HEK293 (cell line): Measurements from ENCODE around the gene SRSF12.

Source experiments
- CTCF ChIA-PET: fragments of 350-600 bp; formaldehyde crosslinking; extraction: SDS; loops from one replicate; lab custom pipeline; 2021; ENCODE audit warnings: antibody characterized with exemption; lab: Yijun Ruan, JAX
- POLR2A ChIA-PET: fragments of 300-600 bp; formaldehyde crosslinking; extraction: SDS; loops from one replicate; lab custom pipeline; 2020; ENCODE audit warnings: antibody characterized with exemption, inconsistent platforms; lab: Yijun Ruan, JAX
- H3K27ac ChIP-seq: fragments of 200-500 bp; sonication (Bioruptor generic); 2 replicates; pipeline ENCODE4 v1.5.1; 2014; ENCODE audit warnings: low read depth, low read length, control low read depth, inconsistent platforms; ENCODE audit errors: extremely low read depth
- H3K36me3 ChIP-seq, 2 experiments: fragments of 200-500 bp in 1 of 2; sonication (Bioruptor generic) in 1 of 2; 1 replicate in 1 of 2; 2 replicates in 1 of 2; pipeline ENCODE4 v1.5.1; 2014 to 2017; ENCODE audit warnings: inconsistent platforms in 2 of 2, low read length in 2 of 2; ENCODE audit not compliant: control insufficient read depth in 2 of 2, insufficient read depth in 1 of 2
- H3K4me1 ChIP-seq: fragments of 200-500 bp; sonication (Bioruptor generic); 2 replicates; pipeline ENCODE4 v1.5.1; 2014; ENCODE audit warnings: mild to moderate bottlenecking, low read length, inconsistent platforms; ENCODE audit not compliant: control insufficient read depth, insufficient read depth
- H3K4me3 ChIP-seq: 2 replicates; pipeline ENCODE4 v1.5.1; 2011; ENCODE audit warnings: low read depth, mild to moderate bottlenecking, control low read depth, low read length, moderate library complexity
- H3K9me3 ChIP-seq: fragments of 200-500 bp; sonication (Bioruptor generic); 2 replicates; pipeline ENCODE4 v1.5.1; 2014; ENCODE audit warnings: low read depth, low read length, inconsistent platforms; ENCODE audit not compliant: control insufficient read depth, insufficient read depth
- FEZF1 ChIP-seq: fragments of 450-650 bp; formaldehyde crosslinking; IDR thresholded peaks from 2 replicates; pipeline ENCODE4 v1.5.1; 2016; ENCODE audit warnings: missing biosample characterization, missing genetic modification characterization
- PRDM1 ChIP-seq: fragments of 450-650 bp; formaldehyde crosslinking; IDR thresholded peaks from 2 replicates; pipeline ENCODE4; 2016; ENCODE audit warnings: missing biosample characterization, missing genetic modification characterization
- SALL2 ChIP-seq: fragments of 450-650 bp; formaldehyde crosslinking; IDR thresholded peaks from 2 replicates; pipeline ENCODE4 v1.5.0; 2017; ENCODE audit warnings: missing biosample characterization, mild to moderate bottlenecking, missing genetic modification characterization, borderline replicate concordance
- SP7 ChIP-seq: fragments of 450-650 bp; formaldehyde crosslinking; IDR thresholded peaks from 2 replicates; pipeline ENCODE4 v1.5.1; 2016; ENCODE audit warnings: missing biosample characterization, missing genetic modification characterization
- WT1 ChIP-seq: fragments of 450-650 bp; formaldehyde crosslinking; IDR thresholded peaks from 2 replicates; pipeline ENCODE4 v1.5.1; 2016; ENCODE audit warnings: missing biosample characterization, missing genetic modification characterization
- ZBTB1 ChIP-seq: fragments of 450-650 bp; formaldehyde crosslinking; IDR thresholded peaks from 2 replicates; pipeline ENCODE4 v1.5.1; 2016; ENCODE audit warnings: missing biosample characterization, missing genetic modification characterization
- ZBTB17 ChIP-seq: fragments of 450-650 bp; formaldehyde crosslinking; IDR thresholded peaks from 2 replicates; pipeline ENCODE4 v1.5.1; 2016; ENCODE audit warnings: missing biosample characterization, missing genetic modification characterization
- ZEB2 ChIP-seq: fragments of 450-650 bp; formaldehyde crosslinking; IDR thresholded peaks from 2 replicates; pipeline ENCODE4 v1.5.1; 2016; ENCODE audit warnings: missing biosample characterization, missing genetic modification characterization
- ZNF10 ChIP-seq: fragments of 450-650 bp; formaldehyde crosslinking; IDR thresholded peaks from 2 replicates; pipeline ENCODE4 v1.5.1; 2017; ENCODE audit warnings: missing biosample characterization, missing genetic modification characterization
- ZNF112 ChIP-seq: fragments of 450-650 bp; formaldehyde crosslinking; IDR thresholded peaks from 2 replicates; pipeline ENCODE4 v1.5.0; 2017; ENCODE audit warnings: missing biosample characterization, missing genetic modification characterization
- ZNF138 ChIP-seq: fragments of 450-650 bp; formaldehyde crosslinking; IDR thresholded peaks from 2 replicates; pipeline ENCODE4 v1.5.1; 2016; ENCODE audit warnings: missing biosample characterization, missing genetic modification characterization, borderline replicate concordance
- ZNF169 ChIP-seq: fragments of 450-650 bp; formaldehyde crosslinking; IDR thresholded peaks from 2 replicates; pipeline ENCODE4 v1.5.1; 2016; ENCODE audit warnings: missing biosample characterization, missing genetic modification characterization
- ZNF214 ChIP-seq: fragments of 450-650 bp; formaldehyde crosslinking; IDR thresholded peaks from 2 replicates; pipeline ENCODE4 v1.5.1; 2017; ENCODE audit warnings: missing biosample characterization, mild to moderate bottlenecking, missing genetic modification characterization, borderline replicate concordance
- ZNF23 ChIP-seq: fragments of 450-650 bp; formaldehyde crosslinking; IDR thresholded peaks from 2 replicates; pipeline ENCODE4 v1.5.1; 2016; ENCODE audit warnings: missing biosample characterization, missing genetic modification characterization, borderline replicate concordance
- ZNF341 ChIP-seq: fragments of 450-650 bp; formaldehyde crosslinking; IDR thresholded peaks from 2 replicates; pipeline ENCODE4; 2016; ENCODE audit warnings: low read depth, missing biosample characterization, missing genetic modification characterization
- ZNF394 ChIP-seq: fragments of 450-650 bp; formaldehyde crosslinking; IDR thresholded peaks from 2 replicates; pipeline ENCODE4 v1.5.1; 2016; ENCODE audit warnings: missing biosample characterization, missing genetic modification characterization, mild to moderate bottlenecking, moderate library complexity, borderline replicate concordance
- ZNF398 ChIP-seq: fragments of 450-650 bp; formaldehyde crosslinking; IDR thresholded peaks from 2 replicates; pipeline ENCODE4 v1.5.1; 2017; ENCODE audit warnings: missing biosample characterization, missing genetic modification characterization
- ZNF449 ChIP-seq: fragments of 450-650 bp; formaldehyde crosslinking; IDR thresholded peaks from 2 replicates; pipeline ENCODE4 v1.5.1; 2017; ENCODE audit warnings: missing biosample characterization, mild to moderate bottlenecking, missing genetic modification characterization, moderate library complexity
- ZNF521 ChIP-seq: fragments of 450-650 bp; formaldehyde crosslinking; IDR thresholded peaks from 2 replicates; pipeline ENCODE4 v1.5.1; 2017; ENCODE audit warnings: missing biosample characterization, mild to moderate bottlenecking, missing genetic modification characterization
- ZNF530 ChIP-seq: fragments of 450-650 bp; formaldehyde crosslinking; IDR thresholded peaks from 2 replicates; pipeline ENCODE4 v1.5.1; 2016; ENCODE audit warnings: low read depth, missing biosample characterization, missing genetic modification characterization
- ZNF600 ChIP-seq: fragments of 450-650 bp; formaldehyde crosslinking; IDR thresholded peaks from 2 replicates; pipeline ENCODE4 v1.5.1; 2016; ENCODE audit warnings: missing biosample characterization, missing genetic modification characterization
- ZNF623 ChIP-seq: fragments of 450-650 bp; formaldehyde crosslinking; IDR thresholded peaks from 2 replicates; pipeline ENCODE4 v1.5.1; 2016; ENCODE audit warnings: missing biosample characterization, missing genetic modification characterization
- ZNF639 ChIP-seq: fragments of 450-650 bp; formaldehyde crosslinking; IDR thresholded peaks from 2 replicates; pipeline ENCODE4 v1.5.1; 2016; ENCODE audit warnings: missing biosample characterization, missing genetic modification characterization
- ZNF747 ChIP-seq: fragments of 450-650 bp; formaldehyde crosslinking; IDR thresholded peaks from 2 replicates; pipeline ENCODE4 v1.5.1; 2016; ENCODE audit warnings: missing biosample characterization, missing genetic modification characterization
- ZNF768 ChIP-seq: fragments of 450-650 bp; formaldehyde crosslinking; IDR thresholded peaks from 2 replicates; pipeline ENCODE4 v1.5.1; 2018; ENCODE audit warnings: missing biosample characterization, mild to moderate bottlenecking, missing genetic modification characterization
- ZSCAN23 ChIP-seq: fragments of 450-650 bp; formaldehyde crosslinking; IDR thresholded peaks from 2 replicates; pipeline ENCODE4 v1.5.1; 2016; ENCODE audit warnings: missing biosample characterization, missing genetic modification characterization
- TF ChIP-seq, protein P1 (sequence below): fragments of 450-650 bp; formaldehyde crosslinking; IDR thresholded peaks from 2 replicates; pipeline ENCODE4 v1.5.1; 2016; ENCODE audit warnings: missing biosample characterization, missing genetic modification characterization
- TF ChIP-seq, protein P2 (sequence below): fragments of 450-650 bp; formaldehyde crosslinking; IDR thresholded peaks from 2 replicates; pipeline ENCODE4 v1.5.1; 2017; ENCODE audit warnings: missing biosample characterization, missing genetic modification characterization

The SRSF12 gene

DNA sequence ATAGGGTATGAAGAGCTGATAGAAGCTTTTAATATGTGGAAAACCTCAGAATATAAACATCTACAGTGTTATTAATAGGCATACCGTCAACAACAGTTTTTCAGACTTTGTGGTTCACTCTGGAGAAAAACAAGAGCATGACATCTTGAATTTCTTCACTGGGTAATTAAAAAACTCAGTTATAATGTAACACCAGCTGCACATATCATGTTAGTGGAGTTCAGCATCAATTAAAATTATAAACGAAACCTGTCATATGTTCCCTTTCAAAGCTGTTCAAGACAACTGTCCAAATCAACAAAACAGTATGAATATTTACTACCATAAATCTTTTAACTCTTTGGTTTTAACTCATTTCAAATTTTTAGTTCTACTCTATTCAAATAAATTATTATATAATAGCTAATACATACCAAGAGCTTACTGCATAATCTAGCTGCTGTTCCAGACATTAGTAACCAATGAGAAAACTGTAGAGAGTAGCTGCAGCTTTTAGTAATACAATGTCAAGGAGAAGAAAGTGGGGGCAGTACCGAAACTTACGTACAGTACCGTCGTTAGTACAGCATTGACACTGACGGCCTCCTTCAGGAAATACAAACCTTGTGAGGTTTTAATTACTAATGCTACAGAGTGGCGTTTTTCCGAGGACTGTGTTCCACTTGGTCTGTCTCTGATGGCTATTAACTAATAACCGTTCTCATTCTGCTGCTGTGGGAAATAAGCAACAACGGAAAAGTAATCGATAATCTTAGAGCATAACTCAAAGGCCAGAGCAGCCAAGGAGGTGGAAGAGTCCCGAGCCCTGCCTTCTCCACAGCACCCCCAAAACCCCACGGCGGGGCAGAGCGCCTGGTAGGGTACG lies 27.5 kb upstream of the SRSF12 start:
- Histone ChIP-seq H3K4me1 (peaks cover 22% of the 10 kb centered on the region), H3K27ac (peak overlapping the region; percentile 93), H3K4me3 (peak overlapping the region; percentile 83), H3K9me3 (no peaks in the 10 kb centered on the region), H3K36me3 (peaks cover 0 to 11% of the 10 kb centered on the region in 2 experiments; a peak in 2 of 3 replicates)
- POLR2A ChIA-PET: interaction anchor here (0.6 to 4.0 kb wide), 10 partner anchors 26 to 460 kb away, joined by 3 to 48 read pairs (median 6); partner anchors contain the start of genes PNRC1, RNGTT, SRSF12 and UBE2J1
- CTCF ChIA-PET: interaction anchor here (0.6 to 4.7 kb wide), 13 partner anchors 13 to 1201 kb away, joined by 3 to 23 read pairs (median 4); no protein-coding TSS in a partner anchor
- peak; percentile 32 for TF ChIP-seq ZNF341 (tag by site-specific recombination)
- TF ChIP-seq ZNF138: no peak
- peak; percentile 48 for TF ChIP-seq SP7 (tag by site-specific recombination)
- no peak for TF ChIP-seq ZNF521 (tag by site-specific recombination)
- peak; percentile 61; the same call in 1 of the 2 replicates for TF ChIP-seq ZNF600 (tag by site-specific recombination)
- TF ChIP-seq ZNF639 (tag by site-specific recombination): 0 out of 2 replicates have a peak, but pooled peaks have one; percentile 0
- TF ChIP-seq ZNF623 (tag by site-specific recombination): no peak
- TF ChIP-seq ZEB2 (tag by site-specific recombination): peak; percentile 86
- TF ChIP-seq, protein P1, sequence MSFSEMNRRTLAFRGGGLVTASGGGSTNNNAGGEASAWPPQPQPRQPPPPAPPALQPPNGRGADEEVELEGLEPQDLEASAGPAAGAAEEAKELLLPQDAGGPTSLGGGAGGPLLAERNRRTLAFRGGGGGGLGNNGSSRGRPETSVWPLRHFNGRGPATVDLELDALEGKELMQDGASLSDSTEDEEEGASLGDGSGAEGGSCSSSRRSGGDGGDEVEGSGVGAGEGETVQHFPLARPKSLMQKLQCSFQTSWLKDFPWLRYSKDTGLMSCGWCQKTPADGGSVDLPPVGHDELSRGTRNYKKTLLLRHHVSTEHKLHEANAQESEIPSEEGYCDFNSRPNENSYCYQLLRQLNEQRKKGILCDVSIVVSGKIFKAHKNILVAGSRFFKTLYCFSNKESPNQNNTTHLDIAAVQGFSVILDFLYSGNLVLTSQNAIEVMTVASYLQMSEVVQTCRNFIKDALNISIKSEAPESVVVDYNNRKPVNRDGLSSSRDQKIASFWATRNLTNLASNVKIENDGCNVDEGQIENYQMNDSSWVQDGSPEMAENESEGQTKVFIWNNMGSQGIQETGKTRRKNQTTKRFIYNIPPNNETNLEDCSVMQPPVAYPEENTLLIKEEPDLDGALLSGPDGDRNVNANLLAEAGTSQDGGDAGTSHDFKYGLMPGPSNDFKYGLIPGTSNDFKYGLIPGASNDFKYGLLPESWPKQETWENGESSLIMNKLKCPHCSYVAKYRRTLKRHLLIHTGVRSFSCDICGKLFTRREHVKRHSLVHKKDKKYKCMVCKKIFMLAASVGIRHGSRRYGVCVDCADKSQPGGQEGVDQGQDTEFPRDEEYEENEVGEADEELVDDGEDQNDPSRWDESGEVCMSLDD (tag by site-specific recombination): peak; percentile 92
- 0 out of 2 replicates have a peak, but pooled peaks have one; percentile 9 for TF ChIP-seq ZNF10 (tag by site-specific recombination)
- 0 out of 2 replicates have a peak, but pooled peaks have one; percentile 6 for TF ChIP-seq WT1 (tag by site-specific recombination)
- no peak for TF ChIP-seq ZNF530
- TF ChIP-seq ZNF449: 0 out of 2 replicates have a peak, but pooled peaks have one; percentile 14
- no peak for TF ChIP-seq ZNF768 (tag by site-specific recombination)
- TF ChIP-seq ZBTB17 (tag by site-specific recombination): peak; percentile 87
- no peak for TF ChIP-seq ZBTB1 (tag by site-specific recombination)
- TF ChIP-seq ZSCAN23: no peak
- no peak for TF ChIP-seq ZNF169 (tag by site-specific recombination)
- TF ChIP-seq ZNF214 (tag by site-specific recombination): 0 out of 2 replicates have a peak, but pooled peaks have one; percentile 16
- TF ChIP-seq ZNF747 (tag by site-specific recombination): no peak
- TF ChIP-seq ZNF23 (tag by site-specific recombination): no peak
- TF ChIP-seq ZNF398 (tag by site-specific recombination): peak; percentile 20; the same call in 1 of the 2 replicates
- TF ChIP-seq ZNF112 (tag by site-specific recombination): no peak
- TF ChIP-seq PRDM1 (tag by site-specific recombination): 0 out of 2 replicates have a peak, but pooled peaks have one; percentile 22
- TF ChIP-seq ZNF394 (tag by site-specific recombination): peak; percentile 83
- TF ChIP-seq SALL2: no peak
- no peak for TF ChIP-seq FEZF1 (tag by site-specific recombination)
- TF ChIP-seq, protein P2, sequence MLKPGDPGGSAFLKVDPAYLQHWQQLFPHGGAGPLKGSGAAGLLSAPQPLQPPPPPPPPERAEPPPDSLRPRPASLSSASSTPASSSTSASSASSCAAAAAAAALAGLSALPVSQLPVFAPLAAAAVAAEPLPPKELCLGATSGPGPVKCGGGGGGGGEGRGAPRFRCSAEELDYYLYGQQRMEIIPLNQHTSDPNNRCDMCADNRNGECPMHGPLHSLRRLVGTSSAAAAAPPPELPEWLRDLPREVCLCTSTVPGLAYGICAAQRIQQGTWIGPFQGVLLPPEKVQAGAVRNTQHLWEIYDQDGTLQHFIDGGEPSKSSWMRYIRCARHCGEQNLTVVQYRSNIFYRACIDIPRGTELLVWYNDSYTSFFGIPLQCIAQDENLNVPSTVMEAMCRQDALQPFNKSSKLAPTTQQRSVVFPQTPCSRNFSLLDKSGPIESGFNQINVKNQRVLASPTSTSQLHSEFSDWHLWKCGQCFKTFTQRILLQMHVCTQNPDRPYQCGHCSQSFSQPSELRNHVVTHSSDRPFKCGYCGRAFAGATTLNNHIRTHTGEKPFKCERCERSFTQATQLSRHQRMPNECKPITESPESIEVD (tag by site-specific recombination): peak; percentile 45; the same call in 1 of the 2 replicates
